Uterus (tissue), 2 donors: ENCODE data around the gene MAT1A.

Source experiments
- CTCF ChIP-seq, 4 experiments: fragments of 200-600 bp in 2 of 4; fragments of 450-650 bp in 2 of 4; sonication (generic) in 2 of 4; IDR thresholded peaks; one replicate each; pipeline ENCODE4 v1.5.1; 2016 to 2019; ENCODE audit warnings: antibody characterized with exemption in 4 of 4, mild to moderate bottlenecking in 2 of 4, moderate library complexity in 1 of 4
- POLR2A ChIP-seq, 2 donors: fragments of 450-650 bp; IDR thresholded peaks; one replicate each; pipeline ENCODE4 v1.6.1; 2016; ENCODE audit warnings: antibody characterized with exemption in 2 of 2, mild to moderate bottlenecking in 1 of 2, moderate library complexity in 1 of 2

GRCh38 chr10:80296942-80297341 is 7.5 kb upstream of the MAT1A start:
- TF ChIP-seq CTCF (IDR thresholded peaks at IDR 0.05) (no peak), POLR2A (IDR thresholded peaks at IDR 0.05) (no peak)
